NCI-H2107 treated with DMSO at 0.1 percent for 48 hours (cell line): ENCODE data around the gene HDAC9.
"Not testable (repeated sequence)": the region's sequence is repeated elsewhere in the genome, so short reads cannot be mapped to it uniquely, and the experiment has no call there.

Experiments
- DNase-seq: peaks from one replicate; lab custom pipeline; 2025; ENCODE audit not compliant: unreplicated experiment; lab: John Stamatoyannopoulos, UW

Gene HDAC9

DNA sequence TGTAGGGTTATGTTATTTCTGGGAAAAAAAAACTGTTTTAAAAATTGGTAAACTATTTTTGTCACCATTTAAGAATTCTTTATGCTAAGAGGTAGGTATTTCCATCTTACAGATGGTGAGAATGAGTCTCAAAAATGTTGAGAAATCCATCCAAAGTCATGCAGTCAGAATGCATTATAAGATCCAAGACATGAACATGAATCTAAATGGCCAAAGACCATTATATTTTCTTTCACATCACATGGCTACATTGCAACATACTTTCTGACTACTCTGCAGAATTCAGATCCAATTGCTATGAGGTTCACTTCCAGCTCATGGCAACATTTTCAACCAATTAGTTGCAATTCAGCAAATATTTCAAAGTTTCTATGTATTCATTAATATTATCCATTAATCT is 440.7 kb downstream of the HDAC9 start:
- DNase-seq: no peak

DNA sequence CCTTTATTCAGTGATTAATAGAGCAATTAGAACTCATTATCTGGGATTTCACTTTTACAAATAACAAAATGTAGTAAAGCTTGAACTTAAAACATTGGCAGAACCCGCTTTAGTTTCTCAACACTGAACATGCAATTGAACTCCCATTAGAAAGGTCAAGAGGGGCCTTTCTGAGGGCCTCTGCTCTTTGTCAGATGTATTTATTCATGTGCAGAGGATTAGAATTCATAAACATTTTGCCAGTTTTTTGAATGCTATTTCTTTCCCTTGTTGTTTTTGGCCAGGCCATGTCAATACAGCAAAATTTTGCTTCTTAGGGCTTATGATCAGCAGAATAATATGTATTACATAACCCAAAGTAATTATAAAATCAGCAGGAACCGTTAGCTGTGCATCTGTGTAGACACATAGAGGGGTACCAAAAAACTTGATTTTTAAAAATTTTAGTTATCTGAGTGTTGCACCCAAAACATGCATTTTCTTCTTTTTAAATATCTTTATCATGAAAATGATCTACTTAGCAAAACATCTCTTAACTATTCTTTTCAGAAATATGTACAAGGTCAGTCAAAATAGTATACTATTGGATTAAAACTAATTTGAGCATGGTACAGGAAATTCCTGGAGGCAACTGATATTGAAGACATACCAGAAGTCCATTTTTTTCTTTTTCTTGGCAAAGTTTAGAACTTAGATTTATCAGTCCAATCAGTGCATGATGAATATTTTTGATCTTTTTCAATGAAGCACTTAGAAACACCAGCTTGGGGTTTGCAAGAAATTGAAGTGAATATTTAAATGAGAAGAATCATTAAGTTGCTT is 444.4 kb downstream of the HDAC9 start:
- no peak for DNase-seq

GRCh38 chr7:18940593-18941134 is 445.1 kb downstream of the HDAC9 start:
- no peak for DNase-seq

- DNase-seq: no peak
Measured at GRCh38 chr7:18941207-18941606, 445.7 kb downstream of the HDAC9 start.

DNA sequence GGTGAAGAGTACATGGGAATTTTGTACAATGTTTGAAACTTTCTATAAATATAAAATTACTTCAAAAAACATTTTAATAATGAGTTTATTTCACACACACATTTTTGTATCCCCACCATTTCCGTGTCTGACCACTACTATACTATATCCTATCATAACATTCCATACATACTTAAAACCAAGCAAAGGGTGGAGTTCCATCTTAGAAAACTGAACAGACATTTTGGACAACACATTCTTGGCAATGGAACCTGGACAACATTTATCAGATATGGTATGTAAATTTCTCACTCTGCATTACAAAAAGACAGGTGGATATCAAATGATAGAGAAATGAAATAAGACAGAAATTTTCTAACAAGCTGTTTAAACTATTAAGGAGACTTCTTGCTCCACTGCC is 453.0 kb downstream of the HDAC9 start:
- DNase-seq: no peak

- DNase-seq: no peak
Measured at GRCh38 chr7:18952846-18953245, 457.3 kb downstream of the HDAC9 start.

- no peak for DNase-seq
Measured at GRCh38 chr7:18958627-18959026, 463.1 kb downstream of the HDAC9 start.

DNA sequence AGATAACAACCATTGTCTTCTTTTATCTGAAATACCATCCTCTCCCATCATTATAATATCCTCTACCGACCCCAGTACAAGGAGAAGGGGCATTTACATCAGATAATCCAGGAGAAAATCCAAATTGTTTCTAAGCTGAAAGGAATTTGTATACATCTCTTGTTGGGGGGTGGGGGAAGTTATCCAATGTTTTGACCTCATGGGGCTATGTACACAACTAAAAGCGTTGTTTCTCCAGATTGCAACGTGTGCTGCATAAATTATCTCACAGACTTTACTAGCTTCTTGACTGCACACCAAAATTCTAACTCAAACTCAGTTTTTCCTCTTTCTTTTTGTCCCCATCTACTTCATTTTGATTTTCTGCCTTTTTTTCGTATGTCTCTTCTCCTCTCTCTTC is 465.2 kb downstream of the HDAC9 start:
- no peak for DNase-seq

DNA sequence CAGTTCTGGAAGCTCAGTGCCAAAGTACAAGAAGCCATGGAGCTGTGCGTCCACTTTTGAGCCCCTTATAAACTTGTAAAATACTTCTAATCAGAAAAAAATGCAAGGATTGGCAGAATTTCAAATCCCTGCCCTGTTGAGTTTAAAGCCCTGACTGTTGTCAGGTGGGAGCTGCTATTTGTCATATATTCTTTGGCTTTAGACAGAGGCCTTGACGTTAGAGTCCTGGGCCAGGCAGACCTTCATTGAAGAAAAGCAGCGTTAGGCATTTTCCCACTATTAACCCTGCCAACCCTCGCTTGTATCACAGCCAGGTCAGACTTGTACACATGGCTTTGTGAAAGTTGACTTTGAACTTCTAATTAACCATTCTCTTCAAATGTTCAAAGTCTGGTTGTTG is 466.5 kb downstream of the HDAC9 start:
- no peak for DNase-seq

DNA sequence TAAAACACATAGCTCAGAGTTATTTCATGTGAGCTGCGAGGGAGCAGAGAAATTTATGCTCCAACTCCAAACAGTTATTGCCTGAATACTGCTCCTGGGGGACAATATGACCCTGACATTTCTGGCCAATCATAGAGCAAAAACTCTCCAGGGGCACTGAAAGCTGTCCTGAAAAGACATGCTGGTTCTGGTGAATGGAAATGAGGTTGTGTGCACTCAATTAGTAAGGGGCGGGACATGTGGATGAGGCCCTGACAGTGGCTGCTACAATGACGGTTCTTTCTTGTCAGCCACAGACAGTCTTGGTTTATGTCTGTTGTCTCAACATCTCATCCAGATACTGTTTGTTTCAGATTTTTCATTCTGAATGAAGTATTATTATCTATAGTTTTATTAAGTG is 470.1 kb downstream of the HDAC9 start:
- DNase-seq: no peak

- not testable (repeated sequence) for DNase-seq
Measured at GRCh38 chr7:18967755-18968154, 472.2 kb downstream of the HDAC9 start.

GRCh38 chr7:18971839-18972238 is 476.3 kb downstream of the HDAC9 start:
- no peak for DNase-seq

DNA sequence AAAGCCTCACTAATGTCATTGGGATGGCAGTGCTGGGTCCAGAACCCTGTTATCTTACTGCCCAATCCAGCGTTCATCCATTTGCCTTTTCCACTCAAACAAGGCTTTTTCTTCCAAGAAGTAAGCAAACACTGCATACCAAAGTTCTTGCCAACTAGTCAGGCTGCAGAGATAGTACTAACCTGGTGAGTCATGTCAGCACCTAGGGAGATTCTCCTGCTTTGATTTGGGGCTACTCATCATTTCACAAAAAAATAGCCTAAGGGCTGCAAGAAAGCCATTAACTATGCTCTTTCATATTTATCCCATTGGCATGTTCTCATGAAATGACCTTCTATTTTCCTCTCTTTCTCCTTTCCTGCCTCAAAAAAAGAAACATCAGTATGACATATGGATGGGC is 479.3 kb downstream of the HDAC9 start:
- no peak for DNase-seq

- no peak for DNase-seq
Measured at GRCh38 chr7:18975276-18975675, 479.7 kb downstream of the HDAC9 start.

- no peak for DNase-seq
Measured at GRCh38 chr7:18975689-18976280, 480.2 kb downstream of the HDAC9 start.

- DNase-seq: no peak
Measured at GRCh38 chr7:18976715-18977471, 481.3 kb downstream of the HDAC9 start.

- DNase-seq: no peak
Measured at GRCh38 chr7:18978108-18978495, 482.6 kb downstream of the HDAC9 start.

GRCh38 chr7:18990700-18991099 is 495.2 kb downstream of the HDAC9 start:
- not testable (repeated sequence) for DNase-seq

DNA sequence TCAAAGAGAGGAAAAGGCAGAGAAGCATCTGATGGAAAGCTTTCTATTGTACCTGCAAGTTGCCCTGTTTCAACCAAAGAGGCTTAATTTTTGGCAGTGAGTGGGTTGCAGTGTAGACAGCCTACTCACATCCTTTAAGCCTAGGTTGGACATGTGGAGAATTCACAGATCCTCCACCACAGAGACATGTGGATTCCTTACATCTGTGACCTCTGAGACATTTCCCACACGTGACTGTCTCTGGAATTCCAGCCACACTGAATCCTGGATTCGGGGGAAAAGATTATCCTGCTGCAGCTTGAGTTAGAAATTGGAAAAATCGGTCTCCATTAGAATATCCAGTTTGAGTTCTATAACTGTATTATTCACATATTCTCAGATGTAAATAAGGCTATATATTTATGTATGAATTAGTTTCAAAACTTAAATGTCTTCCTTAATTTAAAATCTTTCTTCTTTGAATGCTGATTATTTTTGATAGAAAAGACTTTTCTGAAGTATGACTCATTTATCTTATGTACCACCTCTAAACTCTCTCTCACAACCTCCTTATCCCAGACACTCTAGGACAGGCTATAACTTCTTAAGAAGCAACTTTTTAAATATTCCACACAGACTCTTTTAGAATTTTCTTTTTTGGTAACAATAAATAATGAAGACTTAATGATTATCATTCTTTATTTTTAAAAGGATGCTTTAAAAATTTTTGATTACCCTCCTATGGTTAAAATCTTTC is 498.6 kb downstream of the HDAC9 start:
- no peak for DNase-seq

- DNase-seq: no peak
Measured at GRCh38 chr7:18995270-18995671, 499.7 kb downstream of the HDAC9 start.

- DNase-seq: no peak
Measured at GRCh38 chr7:18995811-18996426, 500.4 kb downstream of the HDAC9 start.
